HCT116 (cell line): Measurements from ENCODE around the gene PDE6D. TPM values are rescaled to one million over a fixed set of nuclear protein-coding genes. Genes with fewer than 3 reads are reported as not detected.

Experiments
- ATAC-seq: fragments of 200-7000 bp; cut with Tn5 transposase; 2 replicates; pipeline ENCODE4 v1.9.1; 2020; ENCODE audit warnings: mild to moderate bottlenecking, moderate library complexity
- BruUV-seq: library from RNA; stranded (reverse); fragments of 400-500 nt; replicated peaks from 2 replicates; lab custom pipeline; 2021; lab: Mats Ljungman, UMichigan
- CTCF ChIA-PET: fragments of 300-600 bp; sonication (Branson Sonifier 250); formaldehyde crosslinking; loops from one replicate; lab custom pipeline; 2021; ENCODE audit warnings: antibody characterized with exemption; lab: Charles Lee
- POLR2A ChIA-PET: fragments of 300-600, 350-600 bp; sonication (Branson Sonifier 250); formaldehyde crosslinking; loops from one replicate; lab custom pipeline; 2021; ENCODE audit warnings: antibody characterized with exemption; lab: Charles Lee
- RAD21 ChIA-PET, 2 experiments: fragments of 300-600 bp; sonication (Branson Sonifier 250); formaldehyde crosslinking; loops; one replicate each; lab custom pipeline; 2023; ENCODE audit warnings: low total read pairs in 2 of 2; ENCODE audit not compliant: uncharacterized antibody in 2 of 2, unreplicated experiment in 2 of 2, low non-redundant PET in 1 of 2; lab: Charles Lee
- DNase-seq: peaks from one replicate; pipeline ENCODE4 v3.0.0-alpha.2; 2010; ENCODE audit warnings: low read depth, low spot score
- H2AFZ ChIP-seq: fragments of 200-600 bp; shearing (Covaris generic), sonication (generic); 2 replicates; pipeline ENCODE4 v1.6.1; 2017; ENCODE audit warnings: low read depth, mixed run types, mixed read lengths, antibody characterized with exemption, low read length; ENCODE audit not compliant: poor library complexity, severe bottlenecking
- H3K27ac ChIP-seq: 2 replicates; pipeline ENCODE4 v1.5.1; 2012; ENCODE audit warnings: low read depth, low read length
- H3K27me3 ChIP-seq: fragments of 200-600 bp; sonication (generic); 2 replicates; pipeline ENCODE4 v1.6.1; 2016; ENCODE audit warnings: mixed run types, low read length, mixed read lengths; ENCODE audit not compliant: insufficient read depth
- H3K36me3 ChIP-seq, 2 experiments: fragments of 200-500 bp in 1 of 2; fragments of 200-600 bp in 1 of 2; sonication (Bioruptor generic) in 1 of 2; sonication (generic) in 1 of 2; 2 replicates each; pipeline versions ENCODE4 v1.5.1 to v1.6.1; 2014 to 2016; ENCODE audit warnings: low read length in 2 of 2, inconsistent platforms in 1 of 2, mixed read lengths in 1 of 2, mixed run types in 1 of 2; ENCODE audit not compliant: insufficient read depth in 2 of 2, control insufficient read depth in 1 of 2
- H3K4me1 ChIP-seq, 2 experiments: fragments of 200-600 bp in 1 of 2; sonication (generic) in 1 of 2; 2 replicates each; pipeline versions ENCODE4 v1.5.1 to v1.6.1; 2012 to 2017; ENCODE audit warnings: low read length in 2 of 2, inconsistent platforms in 1 of 2, mild to moderate bottlenecking in 1 of 2, mixed read lengths in 1 of 2, mixed run types in 1 of 2, moderate library complexity in 1 of 2; ENCODE audit not compliant: insufficient read depth in 2 of 2, control insufficient read depth in 1 of 2
- H3K4me2 ChIP-seq: fragments of 200-600 bp; sonication (generic); 2 replicates; pipeline ENCODE4 v1.6.1; 2017; ENCODE audit warnings: mixed run types, low read length, mixed read lengths
- H3K4me3 ChIP-seq, 2 experiments: fragments of 200-600 bp in 1 of 2; sonication (generic) in 1 of 2; replicated peaks in 1 of 2; 2 replicates each; pipeline ENCODE4 v1.5.1; 2011 to 2016; ENCODE audit warnings: low read length in 2 of 2, control low read depth in 1 of 2, low read depth in 1 of 2, mild to moderate bottlenecking in 1 of 2, mixed read lengths in 1 of 2, mixed run types in 1 of 2
- H3K79me2 ChIP-seq: fragments of 200-600 bp; sonication (generic); 2 replicates; pipeline ENCODE4 v1.6.1; 2017; ENCODE audit warnings: mild to moderate bottlenecking, mixed run types, low read length, moderate library complexity, mixed read lengths; ENCODE audit not compliant: insufficient read depth
- H3K9ac ChIP-seq: fragments of 200-600 bp; sonication (generic); 2 replicates; pipeline ENCODE4 v1.6.1; 2016; ENCODE audit warnings: low read length, mixed read lengths
- H3K9me2 ChIP-seq: fragments of 200-600 bp; sonication (generic), shearing (Covaris generic); 2 replicates; pipeline ENCODE4 v1.6.1; 2017; ENCODE audit warnings: mixed run types, mild to moderate bottlenecking, moderate library complexity; ENCODE audit not compliant: insufficient read depth
- H3K9me3 ChIP-seq, 2 experiments: fragments of 200-500 bp in 1 of 2; fragments of 200-600 bp in 1 of 2; sonication (Bioruptor generic) in 1 of 2; sonication (generic) in 1 of 2; 2 replicates each; pipeline ENCODE4 v1.6.1; 2014 to 2017; ENCODE audit warnings: low read length in 2 of 2, mixed read lengths in 2 of 2, inconsistent platforms in 1 of 2, low read depth in 1 of 2, mild to moderate bottlenecking in 1 of 2, mixed run types in 1 of 2, moderate library complexity in 1 of 2; ENCODE audit not compliant: control insufficient read depth in 1 of 2, insufficient read depth in 1 of 2
- H4K20me1 ChIP-seq: fragments of 200-600 bp; sonication (generic), shearing (Covaris generic); 2 replicates; pipeline ENCODE4 v1.6.1; 2017; ENCODE audit warnings: mixed run types, mild to moderate bottlenecking, moderate library complexity; ENCODE audit not compliant: insufficient read depth
- EGR1 ChIP-seq: IDR thresholded peaks from 2 replicates; pipeline ENCODE4 v1.6.1; 2012; ENCODE audit warnings: low read depth
- EZH2phosphoT487 ChIP-seq: fragments of 200-600 bp; IDR thresholded peaks from 2 replicates; pipeline ENCODE4 v1.6.1; 2018; ENCODE audit warnings: antibody characterized with exemption, borderline replicate concordance
- POLR2A ChIP-seq: IDR thresholded peaks from 2 replicates; pipeline ENCODE4 v1.7.0; 2011; ENCODE audit warnings: borderline replicate concordance; ENCODE audit not compliant: insufficient read depth, insufficient read length; ENCODE audit errors: extremely low read depth
- SP1 ChIP-seq: IDR thresholded peaks from 2 replicates; pipeline ENCODE4 v1.6.1; 2012; ENCODE audit warnings: low read depth
- SRF ChIP-seq: IDR thresholded peaks from 2 replicates; pipeline ENCODE4 v1.6.1; 2012; ENCODE audit warnings: low read depth
- TCF7L2 ChIP-seq: IDR thresholded peaks from 2 replicates; pipeline ENCODE4 v1.7.0; 2011; ENCODE audit warnings: borderline replicate concordance, inconsistent platforms; ENCODE audit not compliant: insufficient read depth, insufficient read length; ENCODE audit errors: extremely low read depth
- intact Hi-C: fragments of 100-400 bp; cut with micrococcal nuclease; formaldehyde crosslinking; loops from 2 replicates; pipeline ENCODE4 v1.10.0; 2022
- total RNA-seq: library from RNA; stranded (reverse); gene quantifications from one replicate; pipeline ENCODE4 v1.2.1, GENCODE V29; 2021; ENCODE audit not compliant: unreplicated experiment
- TF ChIP-seq, protein P1 (sequence below): IDR thresholded peaks from 2 replicates; pipeline ENCODE4 v1.6.1; 2011; ENCODE audit warnings: mild to moderate bottlenecking, low read length, moderate library complexity; ENCODE audit not compliant: insufficient replicate concordance; ENCODE audit errors: extremely low read depth
- TF ChIP-seq, protein P2 (sequence below): IDR thresholded peaks from 2 replicates; pipeline ENCODE4 v1.6.1; 2012; ENCODE audit warnings: low read depth

The PDE6D gene
- total RNA-seq, 1 experiment from 2014 or later = 26.6 TPM

DNA sequence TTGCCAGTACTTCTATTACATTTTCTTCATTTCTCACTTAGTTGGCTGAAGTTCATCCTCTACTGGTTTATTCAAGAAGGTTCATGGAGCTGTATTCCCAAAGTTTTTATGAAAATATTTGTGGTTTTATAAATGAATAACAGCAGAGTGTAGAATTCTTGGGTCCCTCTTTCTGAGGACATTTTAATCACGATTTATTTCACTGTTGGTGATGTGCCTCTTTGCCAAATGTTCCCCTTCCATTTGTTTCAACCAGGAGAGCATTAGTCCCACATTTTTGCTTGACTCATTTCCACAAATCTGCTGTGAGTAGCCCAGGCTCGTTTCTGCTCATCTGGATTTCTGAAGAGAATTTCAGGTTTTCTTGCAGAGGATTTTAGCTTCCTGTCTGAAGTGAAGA is 25.9 kb upstream of the PDE6D start:
- DNase-seq (no peak), ATAC-seq (no peak)
- Histone ChIP-seq H3K79me2 (peaks cover 21% of the 10 kb centered on the region; the same call in 1 of the 2 replicates), H3K9ac (no peak overlapping the region), H3K36me3 (peaks cover 11 to 22% of the 10 kb centered on the region in 2 experiments; a peak in 3 of 4 replicates), H3K4me2 (no peak overlapping the region), H3K27ac (no peak overlapping the region)
- intact Hi-C loops = no loop called here
- POLR2A ChIA-PET = no interaction called here
- TF ChIP-seq SRF = no peak
- no peak for TF ChIP-seq SP1
- no peak for TF ChIP-seq EGR1
- TF ChIP-seq, protein P1, sequence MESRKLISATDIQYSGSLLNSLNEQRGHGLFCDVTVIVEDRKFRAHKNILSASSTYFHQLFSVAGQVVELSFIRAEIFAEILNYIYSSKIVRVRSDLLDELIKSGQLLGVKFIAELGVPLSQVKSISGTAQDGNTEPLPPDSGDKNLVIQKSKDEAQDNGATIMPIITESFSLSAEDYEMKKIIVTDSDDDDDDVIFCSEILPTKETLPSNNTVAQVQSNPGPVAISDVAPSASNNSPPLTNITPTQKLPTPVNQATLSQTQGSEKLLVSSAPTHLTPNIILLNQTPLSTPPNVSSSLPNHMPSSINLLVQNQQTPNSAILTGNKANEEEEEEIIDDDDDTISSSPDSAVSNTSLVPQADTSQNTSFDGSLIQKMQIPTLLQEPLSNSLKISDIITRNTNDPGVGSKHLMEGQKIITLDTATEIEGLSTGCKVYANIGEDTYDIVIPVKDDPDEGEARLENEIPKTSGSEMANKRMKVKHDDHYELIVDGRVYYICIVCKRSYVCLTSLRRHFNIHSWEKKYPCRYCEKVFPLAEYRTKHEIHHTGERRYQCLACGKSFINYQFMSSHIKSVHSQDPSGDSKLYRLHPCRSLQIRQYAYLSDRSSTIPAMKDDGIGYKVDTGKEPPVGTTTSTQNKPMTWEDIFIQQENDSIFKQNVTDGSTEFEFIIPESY = no peak
- no peak for TF ChIP-seq POLR2A
- TF ChIP-seq TCF7L2 = no peak
- no peak for TF ChIP-seq EZH2phosphoT487
- TF ChIP-seq, protein P2, sequence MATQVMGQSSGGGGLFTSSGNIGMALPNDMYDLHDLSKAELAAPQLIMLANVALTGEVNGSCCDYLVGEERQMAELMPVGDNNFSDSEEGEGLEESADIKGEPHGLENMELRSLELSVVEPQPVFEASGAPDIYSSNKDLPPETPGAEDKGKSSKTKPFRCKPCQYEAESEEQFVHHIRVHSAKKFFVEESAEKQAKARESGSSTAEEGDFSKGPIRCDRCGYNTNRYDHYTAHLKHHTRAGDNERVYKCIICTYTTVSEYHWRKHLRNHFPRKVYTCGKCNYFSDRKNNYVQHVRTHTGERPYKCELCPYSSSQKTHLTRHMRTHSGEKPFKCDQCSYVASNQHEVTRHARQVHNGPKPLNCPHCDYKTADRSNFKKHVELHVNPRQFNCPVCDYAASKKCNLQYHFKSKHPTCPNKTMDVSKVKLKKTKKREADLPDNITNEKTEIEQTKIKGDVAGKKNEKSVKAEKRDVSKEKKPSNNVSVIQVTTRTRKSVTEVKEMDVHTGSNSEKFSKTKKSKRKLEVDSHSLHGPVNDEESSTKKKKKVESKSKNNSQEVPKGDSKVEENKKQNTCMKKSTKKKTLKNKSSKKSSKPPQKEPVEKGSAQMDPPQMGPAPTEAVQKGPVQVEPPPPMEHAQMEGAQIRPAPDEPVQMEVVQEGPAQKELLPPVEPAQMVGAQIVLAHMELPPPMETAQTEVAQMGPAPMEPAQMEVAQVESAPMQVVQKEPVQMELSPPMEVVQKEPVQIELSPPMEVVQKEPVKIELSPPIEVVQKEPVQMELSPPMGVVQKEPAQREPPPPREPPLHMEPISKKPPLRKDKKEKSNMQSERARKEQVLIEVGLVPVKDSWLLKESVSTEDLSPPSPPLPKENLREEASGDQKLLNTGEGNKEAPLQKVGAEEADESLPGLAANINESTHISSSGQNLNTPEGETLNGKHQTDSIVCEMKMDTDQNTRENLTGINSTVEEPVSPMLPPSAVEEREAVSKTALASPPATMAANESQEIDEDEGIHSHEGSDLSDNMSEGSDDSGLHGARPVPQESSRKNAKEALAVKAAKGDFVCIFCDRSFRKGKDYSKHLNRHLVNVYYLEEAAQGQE = no peak
- TF ChIP-seq, all 23 proteins: peak for 0
- no TSS peak for BruUV-seq
- H4K20me1 ChIP-seq = no peaks in the 10 kb centered on the region
- no peaks in the 10 kb centered on the region for H3K9me2 ChIP-seq
- no peak overlapping the region for H3K4me3 ChIP-seq
- peaks cover 0 to 6% of the 10 kb centered on the region in 2 experiments; a peak in 1 of 4 replicates for H3K4me1 ChIP-seq
- no peaks in the 10 kb centered on the region for H3K9me3 ChIP-seq
- RAD21 ChIA-PET = no interaction called here
- no peak overlapping the region for H2AFZ ChIP-seq
- H3K27me3 ChIP-seq = no peaks in the 10 kb centered on the region
- CTCF ChIA-PET = interaction anchor here (2.2 kb wide), 1 partner anchor 11 kb away, joined by 10 read pairs; no protein-coding TSS in a partner anchor
